Daoy (cell line): ENCODE data around the gene MAPK11. TPM values are rescaled to one million over a fixed set of nuclear protein-coding genes. Genes with fewer than 3 reads are reported as not detected.
"Not testable (repeated sequence)": the region's sequence is repeated elsewhere in the genome, so short reads cannot be mapped to it uniquely, and the experiment has no call there.

Experiments used
- DNase-seq: peaks from one replicate; pipeline ENCODE4 v3.0.0-alpha.2; 2015; ENCODE audit warnings: low read depth
- total RNA-seq: library from RNA; depleted of rRNA; stranded (reverse); fragments of >200 nt; shearing (Covaris generic); gene quantifications from 2 replicates; pipeline ENCODE4 v1.2.3, GENCODE V29; 2014

MAPK11 gene
- total RNA-seq, 1 experiment from 2014 or later = 1.3 TPM

- no peak for DNase-seq
Observed at GRCh38 chr22:50277761-50278160, 7.6 kb upstream of the MAPK11 start.

GRCh38 chr22:50276143-50276542 lies 6.0 kb upstream of the MAPK11 start:
- peak; percentile 48 for DNase-seq

- no peak for DNase-seq
Observed at GRCh38 chr22:50275181-50276055, 5.2 kb upstream of the MAPK11 start.

GRCh38 chr22:50274771-50275170 lies 4.6 kb upstream of the MAPK11 start:
- DNase-seq = no peak

- DNase-seq = peak; percentile 62
Observed at GRCh38 chr22:50274311-50274710, 4.1 kb upstream of the MAPK11 start.

GRCh38 chr22:50273781-50274180 lies 3.6 kb upstream of the MAPK11 start:
- not testable (repeated sequence) for DNase-seq

GRCh38 chr22:50273352-50273751 lies 3.2 kb upstream of the MAPK11 start:
- DNase-seq = not testable (repeated sequence)

- DNase-seq = peak; percentile 39
Observed at GRCh38 chr22:50272044-50272802, 2.0 kb upstream of the MAPK11 start.

- DNase-seq = peak; percentile 80
Observed at GRCh38 chr22:50271519-50271970, 1.4 kb upstream of the MAPK11 start.

GRCh38 chr22:50270666-50271394 lies 650 bp upstream of the MAPK11 start:
- DNase-seq = peak; percentile 71

- DNase-seq = no peak
Observed at GRCh38 chr22:50269573-50269969, 609 bp downstream of the MAPK11 start.

- DNase-seq = no peak
Observed at GRCh38 chr22:50268655-50269113, 1.5 kb downstream of the MAPK11 start.

- peak; percentile 40 for DNase-seq
Observed at GRCh38 chr22:50267591-50268390, 2.4 kb downstream of the MAPK11 start.

- no peak for DNase-seq
Observed at GRCh38 chr22:50266994-50267393, 3.2 kb downstream of the MAPK11 start.

- no peak for DNase-seq
Observed at GRCh38 chr22:50264946-50265669, 5.1 kb downstream of the MAPK11 start.

GRCh38 chr22:50264104-50264745 lies 6.0 kb downstream of the MAPK11 start:
- DNase-seq = no peak

GRCh38 chr22:50262973-50263617 lies 7.1 kb downstream of the MAPK11 start:
- no peak for DNase-seq

- DNase-seq = peak; percentile 62
Observed at GRCh38 chr22:50262460-50262911, 7.7 kb downstream of the MAPK11 start.
